Neural cell (in vitro differentiated cells): ENCODE measurements around the gene LGR4.

Source experiments
- CTCF ChIP-seq: fragments of 450-650 bp; IDR thresholded peaks from 2 replicates; pipeline ENCODE4 v1.5.1; 2014; ENCODE audit warnings: antibody characterized with exemption, mild to moderate bottlenecking, moderate library complexity; ENCODE audit not compliant: poor library complexity, severe bottlenecking
- EP300 ChIP-seq: fragments of 450-650 bp; conservative IDR thresholded peaks from 2 replicates; pipeline ENCODE4 v1.6.1; 2014; ENCODE audit warnings: antibody characterized with exemption, mild to moderate bottlenecking, moderate library complexity; ENCODE audit not compliant: poor library complexity, severe bottlenecking
- EZH2 ChIP-seq: fragments of 200-600, 300-800 bp; shearing (Covaris generic), sonication (generic); IDR thresholded peaks from 2 replicates; pipeline ENCODE4 v1.6.1; 2014; ENCODE audit warnings: antibody characterized with exemption, low read length, borderline replicate concordance, mild to moderate bottlenecking; ENCODE audit not compliant: insufficient read depth, poor library complexity, severe bottlenecking
- POLR2AphosphoS5 ChIP-seq: IDR thresholded peaks from 2 replicates; pipeline ENCODE4 v1.6.1; 2012
- TAF1 ChIP-seq: IDR thresholded peaks from 2 replicates; pipeline ENCODE4 v1.6.1; 2012; ENCODE audit warnings: low read depth

GRCh38 chr11:27504205-27504604 is 31.6 kb upstream of the LGR4 start:
- no peak for TF ChIP-seq CTCF
- TF ChIP-seq TAF1: no peak
- no peak for TF ChIP-seq POLR2AphosphoS5
- TF ChIP-seq EP300: no peak
- TF ChIP-seq EZH2: no peak
